ENCODE measurements around the gene SPIN1. TPM values are rescaled to one million over a fixed set of nuclear protein-coding genes. Genes with fewer than 3 reads are reported as not detected.

The SPIN1 gene
- total RNA-seq, 2 experiments from 2014 or later: 20.0 to 39.0 TPM

GRCh38 chr9:88498880-88499279 lies 110.6 kb downstream of the SPIN1 start:
- Histone ChIP-seq H3K4me1 (ENCODE audit: insufficient read depth, low read length, poor library complexity, severe bottlenecking) (no peaks in the 10 kb centered on the region), H3K9me2 (ENCODE audit: insufficient read depth, low read length) (no peaks in the 10 kb centered on the region), H2AFZ (ENCODE audit: low read length) (no peak overlapping the region), H3K36me3 (ENCODE audit: insufficient read depth, low read length) (no peaks in the 10 kb centered on the region), H3K4me3 (ENCODE audit: low read depth, low read length, poor library complexity, severe bottlenecking) (no peak overlapping the region), H4K20me1 (ENCODE audit: insufficient read depth, low read length) (no peaks in the 10 kb centered on the region), H3K27ac (ENCODE audit: low read depth, low read length, poor library complexity, severe bottlenecking) (no peak overlapping the region), H3K9me3 (ENCODE audit: low read length) (no peaks in the 10 kb centered on the region), H3K79me2 (ENCODE audit: insufficient read depth, low read depth, low read length) (no peaks in the 10 kb centered on the region), H3K4me2 (ENCODE audit: low read length) (no peak overlapping the region)
- no TSS peak for BruUV-seq (replicated peaks)
- POLR2A ChIA-PET: interaction anchor here (0.7 to 1.0 kb wide), 2 partner anchors 10 to 11 kb away, joined by 3 to 6 read pairs; no protein-coding TSS in a partner anchor
- TF ChIP-seq EZH2phosphoT487 (IDR thresholded peaks at IDR 0.05; ENCODE audit: borderline replicate concordance, low read depth, low read length) (no peak), CTCF (conservative IDR thresholded peaks at IDR 0.05; ENCODE audit: low read length) (no peak)
- no peak for DNase-seq (ENCODE audit: low spot score)
- intact Hi-C loops (cut with micrococcal nuclease; ENCODE audit: unreplicated experiment): no loop called here
- CTCF ChIA-PET (ENCODE audit: unreplicated experiment): no interaction called here

GRCh38 chr9:88501086-88501485 lies 112.8 kb downstream of the SPIN1 start:
- H3K4me3 ChIP-seq (ENCODE audit: low read depth, low read length, poor library complexity, severe bottlenecking): no peak overlapping the region
- intact Hi-C loops (cut with micrococcal nuclease; ENCODE audit: unreplicated experiment): no loop called here
- H3K36me3 ChIP-seq (ENCODE audit: insufficient read depth, low read length): no peaks in the 10 kb centered on the region
- BruUV-seq (replicated peaks): no TSS peak
- ChIA-PET POLR2A (no interaction called here), CTCF (ENCODE audit: unreplicated experiment) (no interaction called here)
- no peak for TF ChIP-seq EZH2phosphoT487 (IDR thresholded peaks at IDR 0.05; ENCODE audit: borderline replicate concordance, low read depth, low read length)
- no peak for TF ChIP-seq CTCF (conservative IDR thresholded peaks at IDR 0.05; ENCODE audit: low read length)
- no peak overlapping the region for H3K4me2 ChIP-seq (ENCODE audit: low read length)
- no peaks in the 10 kb centered on the region for H3K79me2 ChIP-seq (ENCODE audit: insufficient read depth, low read depth, low read length)
- H3K9me2 ChIP-seq (ENCODE audit: insufficient read depth, low read length): no peaks in the 10 kb centered on the region
- H2AFZ ChIP-seq (ENCODE audit: low read length): no peak overlapping the region
- H3K27ac ChIP-seq (ENCODE audit: low read depth, low read length, poor library complexity, severe bottlenecking): no peak overlapping the region
- no peaks in the 10 kb centered on the region for H3K9me3 ChIP-seq (ENCODE audit: low read length)
- no peaks in the 10 kb centered on the region for H4K20me1 ChIP-seq (ENCODE audit: insufficient read depth, low read length)
- DNase-seq (ENCODE audit: low spot score): no peak
- no peaks in the 10 kb centered on the region for H3K4me1 ChIP-seq (ENCODE audit: insufficient read depth, low read length, poor library complexity, severe bottlenecking)

- intact Hi-C loops (cut with micrococcal nuclease; ENCODE audit: unreplicated experiment): no loop called here
- no peaks in the 10 kb centered on the region for H3K9me2 ChIP-seq (ENCODE audit: insufficient read depth, low read length)
- ChIA-PET CTCF (ENCODE audit: unreplicated experiment) (no interaction called here), POLR2A (no interaction called here)
- no peaks in the 10 kb centered on the region for H4K20me1 ChIP-seq (ENCODE audit: insufficient read depth, low read length)
- H3K79me2 ChIP-seq (ENCODE audit: insufficient read depth, low read depth, low read length): no peaks in the 10 kb centered on the region
- H3K4me1 ChIP-seq (ENCODE audit: insufficient read depth, low read length, poor library complexity, severe bottlenecking): no peaks in the 10 kb centered on the region
- BruUV-seq (replicated peaks): no TSS peak
- H3K27ac ChIP-seq (ENCODE audit: low read depth, low read length, poor library complexity, severe bottlenecking): no peak overlapping the region
- no peak overlapping the region for H3K4me3 ChIP-seq (ENCODE audit: low read depth, low read length, poor library complexity, severe bottlenecking)
- no peak for DNase-seq (ENCODE audit: low spot score)
- H3K9me3 ChIP-seq (ENCODE audit: low read length): no peaks in the 10 kb centered on the region
- H3K36me3 ChIP-seq (ENCODE audit: insufficient read depth, low read length): no peaks in the 10 kb centered on the region
- TF ChIP-seq CTCF (conservative IDR thresholded peaks at IDR 0.05; ENCODE audit: low read length): no peak
- no peak for TF ChIP-seq EZH2phosphoT487 (IDR thresholded peaks at IDR 0.05; ENCODE audit: borderline replicate concordance, low read depth, low read length)
- no peak overlapping the region for H2AFZ ChIP-seq (ENCODE audit: low read length)
- no peak overlapping the region for H3K4me2 ChIP-seq (ENCODE audit: low read length)
Observed at GRCh38 chr9:88502552-88503034, 114.3 kb downstream of the SPIN1 start.
